Gastroesophageal sphincter (tissue), 4 donors: Measurements from ENCODE around the gene EXOC6B. TPM values are rescaled to one million over a fixed set of nuclear protein-coding genes. Genes with fewer than 3 reads are reported as not detected.
"Not testable (repeated sequence)": the region's sequence is repeated elsewhere in the genome, so short reads cannot be mapped to it uniquely, and the experiment has no call there.

Experiments
- ATAC-seq: fragments of 150-250 bp; one replicate; pipeline ENCODE4 v1.9.1; 2016; ENCODE audit warnings: mild to moderate bottlenecking, moderate library complexity
- H3K27ac ChIP-seq, 4 donors: fragments of 200-600 bp; sonication (generic) in 3 of 4; 1 replicate in 3 of 4; 2 replicates in 1 of 4; pipeline ENCODE4 v1.5.1; 2016 to 2019
- H3K27me3 ChIP-seq: fragments of 200-600 bp; sonication (generic); one replicate; pipeline ENCODE4 v1.5.1; 2019
- H3K36me3 ChIP-seq, 2 donors: fragments of 200-600 bp; sonication (generic); one replicate each; pipeline ENCODE4 v1.5.1; 2019; ENCODE audit warnings: control low read depth in 1 of 2
- H3K4me1 ChIP-seq, 3 donors: fragments of 200-600 bp; sonication (generic); 1 replicate in 2 of 3; 2 replicates in 1 of 3; pipeline ENCODE4 v1.5.1; 2016 to 2019; ENCODE audit warnings: control low read depth in 2 of 3
- H3K4me3 ChIP-seq, 2 donors: fragments of 200-600 bp; sonication (generic); one replicate each; pipeline ENCODE4 v1.5.1; 2019; ENCODE audit warnings: mild to moderate bottlenecking in 1 of 2, moderate library complexity in 1 of 2
- H3K9me3 ChIP-seq, 3 donors: fragments of 200-600 bp; sonication (generic); one replicate each; pipeline ENCODE4 v1.5.1; 2017 to 2019; ENCODE audit warnings: control low read depth in 2 of 3
- CTCF ChIP-seq, 4 experiments: fragments of 200-600 bp in 2 of 4; fragments of 450-650 bp in 2 of 4; sonication (generic) in 1 of 4; IDR thresholded peaks; one replicate each; pipeline ENCODE4 v1.5.1; 2017 to 2019; ENCODE audit warnings: antibody characterized with exemption in 4 of 4, mild to moderate bottlenecking in 2 of 4, moderate library complexity in 2 of 4
- EP300 ChIP-seq: sonication (generic); formaldehyde crosslinking; IDR thresholded peaks from one replicate; pipeline ENCODE4 v1.6.1; 2017; ENCODE audit warnings: antibody characterized with exemption, mild to moderate bottlenecking
- POLR2A ChIP-seq, 2 donors: fragments of 450-650 bp; IDR thresholded peaks; one replicate each; pipeline ENCODE4 v1.6.1; 2017; ENCODE audit warnings: antibody characterized with exemption in 2 of 2, mild to moderate bottlenecking in 2 of 2, moderate library complexity in 1 of 2
- POLR2AphosphoS5 ChIP-seq: sonication (generic); formaldehyde crosslinking; IDR thresholded peaks from one replicate; pipeline ENCODE4 v1.6.1; 2017; ENCODE audit warnings: antibody characterized with exemption
- WGBS, 2 donors: methylation state at CpG; one replicate each; pipeline ENCODE4 v1.1.5; 2018; ENCODE audit warnings: low coverage in 1 of 2; 5-methylcytosine and 5-hydroxymethylcytosine counted together
- total RNA-seq, 4 donors: library from RNA; depleted of rRNA; stranded (reverse); fragments of >200 nt; gene quantifications; one replicate each; pipeline ENCODE4 v1.1.0, GENCODE V29; 2016

Gene EXOC6B
- total RNA-seq, 4 donors from 2014 or later = 35.3 to 47.2 (median 41.2) TPM

GRCh38 chr2:72668647-72669046 is 157.2 kb downstream of the EXOC6B start:
- H3K9me3 ChIP-seq = peaks cover 0 to 31% (median 0%) of the 10 kb centered on the region in 3 donors
- WGBS, 2 donors = 82 to 93% methylated on average over 4 of the region's 4 CpGs
- no peak overlapping the region for H3K27ac ChIP-seq
- no peaks in the 10 kb centered on the region for H3K27me3 ChIP-seq
- H3K36me3 ChIP-seq = peaks cover 0 to 7% of the 10 kb centered on the region in 2 donors
- TF ChIP-seq POLR2A (IDR thresholded peaks at IDR 0.05) (no peak), CTCF (IDR thresholded peaks at IDR 0.05) (no peak), POLR2AphosphoS5 (no peak), EP300 (no peak)
- ATAC-seq = no peak
- H3K4me1 ChIP-seq = no peaks in the 10 kb centered on the region
- H3K4me3 ChIP-seq = no peak overlapping the region

- ATAC-seq = no peak
- Histone ChIP-seq H3K27ac (no peak overlapping the region), H3K4me3 (no peak overlapping the region), H3K36me3 (peaks cover 0 to 7% of the 10 kb centered on the region in 2 donors), H3K27me3 (no peaks in the 10 kb centered on the region), H3K4me1 (no peaks in the 10 kb centered on the region), H3K9me3 (peaks cover 0 to 31% (median 0%) of the 10 kb centered on the region in 3 donors)
- 95 to 100% methylated on average over 2 of the region's 2 CpGs for WGBS, 2 donors
- TF ChIP-seq POLR2AphosphoS5 (no peak), CTCF (IDR thresholded peaks at IDR 0.05) (no peak), POLR2A (IDR thresholded peaks at IDR 0.05) (no peak), EP300 (no peak)
These were observed 160.4 kb downstream of the EXOC6B start for GRCh38 chr2:72665448-72665847.

- Histone ChIP-seq H3K9me3 (peaks cover 0 to 20% (median 0%) of the 10 kb centered on the region in 3 donors), H3K36me3 (peaks cover 0 to 7% of the 10 kb centered on the region in 2 donors), H3K27me3 (no peaks in the 10 kb centered on the region), H3K27ac (no peak overlapping the region), H3K4me1 (no peaks in the 10 kb centered on the region), H3K4me3 (no peak overlapping the region)
- no peak for ATAC-seq
- WGBS, 2 donors = 79 to 100% methylated on average over 1 to 2 of the region's 2 CpGs
- TF ChIP-seq POLR2A (IDR thresholded peaks at IDR 0.05) = no peak
- TF ChIP-seq POLR2AphosphoS5 = no peak
- no peak for TF ChIP-seq EP300
These were observed 163.8 kb downstream of the EXOC6B start for GRCh38 chr2:72661985-72662384.

GRCh38 chr2:72649810-72650209 is 176.0 kb downstream of the EXOC6B start:
- WGBS, 2 donors = 86 to 100% methylated on average over 1 to 6 of the region's 6 CpGs
- TF ChIP-seq CTCF (IDR thresholded peaks at IDR 0.05) (no peak), EP300 (no peak), POLR2A (IDR thresholded peaks at IDR 0.05) (no peak), POLR2AphosphoS5 (no peak)
- Histone ChIP-seq H3K9me3 (peaks cover 0 to 12% (median 0%) of the 10 kb centered on the region in 3 donors), H3K36me3 (no peaks in the 10 kb centered on the region), H3K4me1 (no peaks in the 10 kb centered on the region), H3K27me3 (no peaks in the 10 kb centered on the region), H3K4me3 (no peak overlapping the region), H3K27ac (no peak overlapping the region)
- ATAC-seq = no peak

GRCh38 chr2:72641221-72641620 is 184.6 kb downstream of the EXOC6B start:
- 93 to 100% methylated on average over 3 of the region's 8 CpGs for WGBS, 2 donors

GRCh38 chr2:72638600-72639211 is 187.1 kb downstream of the EXOC6B start:
- H3K36me3 ChIP-seq = no peaks in the 10 kb centered on the region
- TF ChIP-seq POLR2A (IDR thresholded peaks at IDR 0.05) = no peak
- TF ChIP-seq CTCF (IDR thresholded peaks at IDR 0.05) = no peak
- TF ChIP-seq POLR2AphosphoS5 = no peak
- TF ChIP-seq EP300 = no peak
- ATAC-seq = no peak
- no peaks in the 10 kb centered on the region for H3K4me1 ChIP-seq
- H3K9me3 ChIP-seq = peaks cover 0 to under 1% (median 0%) of the 10 kb centered on the region in 3 donors
- H3K27ac ChIP-seq = no peak overlapping the region
- H3K4me3 ChIP-seq = no peak overlapping the region
- no peaks in the 10 kb centered on the region for H3K27me3 ChIP-seq
- 100% methylated on average over 1 of the region's 6 CpGs; no CpG with 5 or more reads in 1 of the 2 donors for WGBS, 2 donors

More at GRCh38 chr2:72641221-72641620, 184.6 kb downstream of the EXOC6B start:
- not testable (repeated sequence) for H3K27ac ChIP-seq, H3K4me1 ChIP-seq, ATAC-seq, H3K27me3 ChIP-seq, H3K36me3 ChIP-seq, H3K4me3 ChIP-seq
- peaks cover 0 to 12% (median 0%) of the 10 kb centered on the region in 3 donors for H3K9me3 ChIP-seq
